HEK293 (cell line): ENCODE measurements around the gene SPACDR.

Source experiments
- CTCF ChIA-PET: fragments of 350-600 bp; formaldehyde crosslinking; extraction: SDS; loops from one replicate; lab custom pipeline; 2021; ENCODE audit warnings: antibody characterized with exemption; lab: Yijun Ruan, JAX
- POLR2A ChIA-PET: fragments of 300-600 bp; formaldehyde crosslinking; extraction: SDS; loops from one replicate; lab custom pipeline; 2020; ENCODE audit warnings: antibody characterized with exemption, inconsistent platforms; lab: Yijun Ruan, JAX
- H3K27ac ChIP-seq: fragments of 200-500 bp; sonication (Bioruptor generic); 2 replicates; pipeline ENCODE4 v1.5.1; 2014; ENCODE audit warnings: low read depth, low read length, control low read depth, inconsistent platforms; ENCODE audit errors: extremely low read depth
- H3K36me3 ChIP-seq, 2 experiments: fragments of 200-500 bp in 1 of 2; sonication (Bioruptor generic) in 1 of 2; 1 replicate in 1 of 2; 2 replicates in 1 of 2; pipeline ENCODE4 v1.5.1; 2014 to 2017; ENCODE audit warnings: inconsistent platforms in 2 of 2, low read length in 2 of 2; ENCODE audit not compliant: control insufficient read depth in 2 of 2, insufficient read depth in 1 of 2
- H3K4me1 ChIP-seq: fragments of 200-500 bp; sonication (Bioruptor generic); 2 replicates; pipeline ENCODE4 v1.5.1; 2014; ENCODE audit warnings: mild to moderate bottlenecking, low read length, inconsistent platforms; ENCODE audit not compliant: control insufficient read depth, insufficient read depth
- H3K4me3 ChIP-seq: 2 replicates; pipeline ENCODE4 v1.5.1; 2011; ENCODE audit warnings: low read depth, mild to moderate bottlenecking, control low read depth, low read length, moderate library complexity
- H3K9me3 ChIP-seq: fragments of 200-500 bp; sonication (Bioruptor generic); 2 replicates; pipeline ENCODE4 v1.5.1; 2014; ENCODE audit warnings: low read depth, low read length, inconsistent platforms; ENCODE audit not compliant: control insufficient read depth, insufficient read depth
- GFI1B ChIP-seq: fragments of 450-650 bp; formaldehyde crosslinking; IDR thresholded peaks from 2 replicates; pipeline ENCODE4 v1.5.1; 2016; ENCODE audit warnings: missing biosample characterization, missing genetic modification characterization
- HOXA7 ChIP-seq: sonication (generic); formaldehyde crosslinking; IDR thresholded peaks from 2 replicates; pipeline ENCODE4 v1.8.1; 2022; ENCODE audit warnings: missing genetic modification reagents, borderline replicate concordance
- INSM2 ChIP-seq: fragments of 450-650 bp; formaldehyde crosslinking; IDR thresholded peaks from 2 replicates; pipeline ENCODE4 v1.5.1; 2016; ENCODE audit warnings: missing biosample characterization, missing genetic modification characterization
- MYNN ChIP-seq: fragments of 450-650 bp; formaldehyde crosslinking; IDR thresholded peaks from 2 replicates; pipeline ENCODE4 v1.5.1; 2016; ENCODE audit warnings: missing biosample characterization, missing genetic modification characterization, borderline replicate concordance
- PRDM1 ChIP-seq: fragments of 450-650 bp; formaldehyde crosslinking; IDR thresholded peaks from 2 replicates; pipeline ENCODE4; 2016; ENCODE audit warnings: missing biosample characterization, missing genetic modification characterization
- SALL2 ChIP-seq: fragments of 450-650 bp; formaldehyde crosslinking; IDR thresholded peaks from 2 replicates; pipeline ENCODE4 v1.5.0; 2017; ENCODE audit warnings: missing biosample characterization, mild to moderate bottlenecking, missing genetic modification characterization, borderline replicate concordance
- SETDB1 ChIP-seq: IDR thresholded peaks from one replicate; pipeline ENCODE4 v1.6.1; 2017; ENCODE audit warnings: mild to moderate bottlenecking, low read length, moderate library complexity, mixed read lengths; ENCODE audit not compliant: insufficient read length
- ZNF140 ChIP-seq: fragments of 450-650 bp; formaldehyde crosslinking; IDR thresholded peaks from 2 replicates; pipeline ENCODE4 v1.5.1; 2016; ENCODE audit warnings: missing biosample characterization, missing genetic modification characterization
- ZNF146 ChIP-seq: fragments of 450-650 bp; formaldehyde crosslinking; IDR thresholded peaks from 2 replicates; pipeline ENCODE4 v1.5.1; 2016; ENCODE audit warnings: missing biosample characterization, missing genetic modification characterization
- ZNF148 ChIP-seq: fragments of 450-650 bp; formaldehyde crosslinking; IDR thresholded peaks from 2 replicates; pipeline ENCODE4 v1.5.0; 2017; ENCODE audit warnings: missing biosample characterization, missing genetic modification characterization, borderline replicate concordance
- ZNF2 ChIP-seq: fragments of 450-650 bp; formaldehyde crosslinking; IDR thresholded peaks from 2 replicates; pipeline ENCODE4 v1.5.1; 2016; ENCODE audit warnings: missing biosample characterization, missing genetic modification characterization
- ZNF391 ChIP-seq: fragments of 450-650 bp; formaldehyde crosslinking; IDR thresholded peaks from 2 replicates; pipeline ENCODE4 v1.5.1; 2016; ENCODE audit warnings: low read depth, missing biosample characterization, missing genetic modification characterization, borderline replicate concordance
- ZNF548 ChIP-seq: fragments of 450-650 bp; formaldehyde crosslinking; IDR thresholded peaks from 2 replicates; pipeline ENCODE4 v1.5.1; 2016; ENCODE audit warnings: missing biosample characterization, missing genetic modification characterization
- ZNF558 ChIP-seq: fragments of 450-650 bp; formaldehyde crosslinking; IDR thresholded peaks from 2 replicates; pipeline ENCODE4 v1.5.1; 2016; ENCODE audit warnings: missing biosample characterization, missing genetic modification characterization
- ZNF600 ChIP-seq: fragments of 450-650 bp; formaldehyde crosslinking; IDR thresholded peaks from 2 replicates; pipeline ENCODE4 v1.5.1; 2016; ENCODE audit warnings: missing biosample characterization, missing genetic modification characterization
- ZNF623 ChIP-seq: fragments of 450-650 bp; formaldehyde crosslinking; IDR thresholded peaks from 2 replicates; pipeline ENCODE4 v1.5.1; 2016; ENCODE audit warnings: missing biosample characterization, missing genetic modification characterization
- ZNF776 ChIP-seq: fragments of 450-650 bp; formaldehyde crosslinking; IDR thresholded peaks from 2 replicates; pipeline ENCODE4 v1.5.0; 2017; ENCODE audit warnings: missing biosample characterization, missing genetic modification characterization, borderline replicate concordance
- ZNF843 ChIP-seq: fragments of 450-650 bp; formaldehyde crosslinking; IDR thresholded peaks from 2 replicates; pipeline ENCODE4 v1.5.1; 2016; ENCODE audit warnings: missing biosample characterization, missing genetic modification characterization
- TF ChIP-seq, protein P1 (sequence below): fragments of 450-650 bp; formaldehyde crosslinking; IDR thresholded peaks from 2 replicates; pipeline ENCODE4 v1.5.1; 2016; ENCODE audit warnings: missing biosample characterization, missing genetic modification characterization
- TF ChIP-seq, protein P2 (sequence below): fragments of 450-650 bp; IDR thresholded peaks from 2 replicates; pipeline ENCODE4 v1.5.1; 2018; ENCODE audit warnings: missing biosample characterization, mild to moderate bottlenecking, missing genetic modification characterization
- TF ChIP-seq, protein P3 (sequence below): fragments of 450-650 bp; formaldehyde crosslinking; IDR thresholded peaks from 2 replicates; pipeline ENCODE4 v1.5.1; 2016; ENCODE audit warnings: missing biosample characterization, missing genetic modification characterization

Gene SPACDR

DNA sequence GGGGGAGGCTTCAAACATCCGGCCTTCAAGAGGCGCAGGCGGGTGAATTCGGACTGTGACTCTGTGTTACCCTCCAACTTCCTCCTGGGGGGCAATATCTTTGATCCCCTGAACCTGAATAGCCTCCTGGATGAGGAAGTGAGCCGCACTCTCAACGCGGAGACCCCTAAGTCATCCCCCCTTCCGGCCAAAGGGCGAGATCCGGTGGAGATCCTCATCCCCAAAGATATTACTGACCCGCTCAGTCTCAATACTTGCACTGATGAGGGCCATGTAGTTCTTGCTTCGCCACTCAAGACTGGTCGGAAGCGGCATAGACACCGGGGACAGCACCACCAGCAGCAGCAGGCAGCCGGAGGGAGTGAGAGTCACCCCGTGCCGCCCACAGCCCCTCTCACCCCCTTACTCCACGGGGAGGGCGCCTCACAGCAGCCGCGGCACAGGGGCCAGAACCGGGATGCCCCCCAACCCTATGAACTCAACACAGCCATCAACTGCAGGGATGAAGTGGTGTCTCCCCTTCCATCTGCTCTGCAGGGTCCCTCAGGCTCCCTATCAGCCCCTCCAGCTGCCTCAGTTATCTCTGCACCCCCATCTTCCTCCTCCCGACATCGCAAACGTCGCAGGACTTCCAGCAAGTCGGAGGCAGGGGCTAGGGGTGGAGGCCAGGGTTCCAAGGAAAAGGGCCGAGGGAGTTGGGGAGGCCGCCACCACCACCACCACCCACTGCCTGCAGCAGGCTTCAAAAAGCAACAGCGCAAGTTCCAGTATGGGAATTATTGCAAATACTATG is 33.4 kb downstream of the SPACDR start:
- POLR2A ChIA-PET: interaction anchor here (0.5 to 3.3 kb wide), 12 partner anchors 15 to 444 kb away, joined by 3 to 39 read pairs (median 7); partner anchors contain the start of genes EPHB4, FBXO24, LAMTOR4 and LRCH4
- CTCF ChIA-PET: no interaction called here
- peak overlapping the region; percentile 83 for H3K4me3 ChIP-seq
- H3K27ac ChIP-seq: peak overlapping the region; percentile 97
- TF ChIP-seq SETDB1: no peak
- no peak for TF ChIP-seq ZNF148 (tag by site-specific recombination)
- TF ChIP-seq ZNF558: no peak
- no peak for TF ChIP-seq ZNF146 (tag by site-specific recombination)
- TF ChIP-seq, protein P1, sequence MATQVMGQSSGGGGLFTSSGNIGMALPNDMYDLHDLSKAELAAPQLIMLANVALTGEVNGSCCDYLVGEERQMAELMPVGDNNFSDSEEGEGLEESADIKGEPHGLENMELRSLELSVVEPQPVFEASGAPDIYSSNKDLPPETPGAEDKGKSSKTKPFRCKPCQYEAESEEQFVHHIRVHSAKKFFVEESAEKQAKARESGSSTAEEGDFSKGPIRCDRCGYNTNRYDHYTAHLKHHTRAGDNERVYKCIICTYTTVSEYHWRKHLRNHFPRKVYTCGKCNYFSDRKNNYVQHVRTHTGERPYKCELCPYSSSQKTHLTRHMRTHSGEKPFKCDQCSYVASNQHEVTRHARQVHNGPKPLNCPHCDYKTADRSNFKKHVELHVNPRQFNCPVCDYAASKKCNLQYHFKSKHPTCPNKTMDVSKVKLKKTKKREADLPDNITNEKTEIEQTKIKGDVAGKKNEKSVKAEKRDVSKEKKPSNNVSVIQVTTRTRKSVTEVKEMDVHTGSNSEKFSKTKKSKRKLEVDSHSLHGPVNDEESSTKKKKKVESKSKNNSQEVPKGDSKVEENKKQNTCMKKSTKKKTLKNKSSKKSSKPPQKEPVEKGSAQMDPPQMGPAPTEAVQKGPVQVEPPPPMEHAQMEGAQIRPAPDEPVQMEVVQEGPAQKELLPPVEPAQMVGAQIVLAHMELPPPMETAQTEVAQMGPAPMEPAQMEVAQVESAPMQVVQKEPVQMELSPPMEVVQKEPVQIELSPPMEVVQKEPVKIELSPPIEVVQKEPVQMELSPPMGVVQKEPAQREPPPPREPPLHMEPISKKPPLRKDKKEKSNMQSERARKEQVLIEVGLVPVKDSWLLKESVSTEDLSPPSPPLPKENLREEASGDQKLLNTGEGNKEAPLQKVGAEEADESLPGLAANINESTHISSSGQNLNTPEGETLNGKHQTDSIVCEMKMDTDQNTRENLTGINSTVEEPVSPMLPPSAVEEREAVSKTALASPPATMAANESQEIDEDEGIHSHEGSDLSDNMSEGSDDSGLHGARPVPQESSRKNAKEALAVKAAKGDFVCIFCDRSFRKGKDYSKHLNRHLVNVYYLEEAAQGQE: peak; percentile 70
- TF ChIP-seq, protein P2, sequence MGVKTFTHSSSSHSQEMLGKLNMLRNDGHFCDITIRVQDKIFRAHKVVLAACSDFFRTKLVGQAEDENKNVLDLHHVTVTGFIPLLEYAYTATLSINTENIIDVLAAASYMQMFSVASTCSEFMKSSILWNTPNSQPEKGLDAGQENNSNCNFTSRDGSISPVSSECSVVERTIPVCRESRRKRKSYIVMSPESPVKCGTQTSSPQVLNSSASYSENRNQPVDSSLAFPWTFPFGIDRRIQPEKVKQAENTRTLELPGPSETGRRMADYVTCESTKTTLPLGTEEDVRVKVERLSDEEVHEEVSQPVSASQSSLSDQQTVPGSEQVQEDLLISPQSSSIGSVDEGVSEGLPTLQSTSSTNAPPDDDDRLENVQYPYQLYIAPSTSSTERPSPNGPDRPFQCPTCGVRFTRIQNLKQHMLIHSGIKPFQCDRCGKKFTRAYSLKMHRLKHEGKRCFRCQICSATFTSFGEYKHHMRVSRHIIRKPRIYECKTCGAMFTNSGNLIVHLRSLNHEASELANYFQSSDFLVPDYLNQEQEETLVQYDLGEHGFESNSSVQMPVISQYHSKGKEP: no peak
- no peak for TF ChIP-seq MYNN
- no peak for TF ChIP-seq ZNF391 (tag by site-specific recombination)
- TF ChIP-seq ZNF600 (tag by site-specific recombination): peak; percentile 10; the same call in 1 of the 2 replicates
- TF ChIP-seq SALL2: no peak
- H3K36me3 ChIP-seq: peaks cover 4 to 48% of the 10 kb centered on the region in 2 experiments; a peak in 2 of 3 replicates
- no peaks in the 10 kb centered on the region for H3K9me3 ChIP-seq
- H3K4me1 ChIP-seq: peaks cover 4% of the 10 kb centered on the region

DNA sequence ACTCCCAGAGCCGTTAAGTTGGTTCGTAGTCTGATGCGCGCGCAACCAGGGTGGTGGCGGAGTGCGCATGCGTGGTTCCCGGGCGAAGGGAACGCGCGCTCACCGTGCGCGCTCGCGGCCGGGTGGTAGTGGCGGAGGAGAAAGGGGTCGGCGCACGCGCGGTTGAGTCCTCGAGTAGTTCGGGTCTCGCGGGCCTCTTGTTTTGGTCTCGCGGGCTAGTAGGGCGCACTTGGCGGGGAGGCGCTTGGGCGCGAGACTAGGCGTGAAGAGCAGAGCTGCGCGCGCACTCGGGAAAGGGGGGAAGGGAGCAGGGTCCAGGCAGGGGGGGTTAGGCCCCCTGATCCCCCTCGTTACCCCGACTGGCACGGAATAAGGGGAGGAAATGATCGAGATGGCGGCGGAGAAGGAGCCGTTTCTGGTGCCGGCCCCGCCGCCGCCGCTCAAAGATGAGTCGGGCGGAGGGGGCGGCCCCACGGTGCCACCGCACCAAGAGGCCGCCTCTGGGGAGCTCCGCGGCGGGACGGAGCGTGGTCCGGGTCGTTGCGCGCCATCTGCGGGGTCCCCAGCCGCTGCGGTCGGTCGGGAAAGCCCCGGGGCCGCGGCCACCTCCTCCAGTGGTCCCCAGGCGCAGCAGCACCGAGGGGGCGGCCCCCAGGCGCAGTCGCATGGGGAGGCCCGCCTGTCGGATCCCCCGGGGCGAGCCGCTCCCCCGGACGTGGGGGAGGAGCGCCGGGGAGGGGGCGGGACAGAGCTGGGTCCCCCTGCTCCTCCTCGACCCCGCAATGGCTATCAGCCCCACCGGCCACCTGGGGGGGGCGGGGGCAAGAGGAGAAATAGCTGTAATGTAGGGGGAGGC is 34.2 kb downstream of the SPACDR start, which contains the start of gene MEPCE:
MEPCE (plus strand) TSS at position 195 of the 856 bp plus-strand sequence; CDS start at position 383, 188 bp downstream.
- H3K4me3 ChIP-seq: peak within 1 kb of the TSS; percentile 83
- H3K4me1 ChIP-seq: peaks cover 4% of the 10 kb centered on the region
- H3K27ac ChIP-seq: peak within 1 kb of the TSS; percentile 97
- CTCF ChIA-PET: interaction anchor here (0.7 to 1.4 kb wide), 3 partner anchors 22 to 297 kb away, joined by 3 to 5 read pairs (median 3); no protein-coding TSS in a partner anchor
- POLR2A ChIA-PET: interaction anchor here (0.5 to 3.3 kb wide), 47 partner anchors 7 to 860 kb away, joined by 3 to 39 read pairs (median 5); partner anchors contain the start of genes AGFG2, AP4M1, EPHB4 and FBXO24
- peaks cover 4 to 45% of the 10 kb centered on the region in 2 experiments; a peak in 2 of 3 replicates for H3K36me3 ChIP-seq
- H3K9me3 ChIP-seq: no peaks in the 10 kb centered on the region
- TF ChIP-seq HOXA7 (no peak), ZNF843 (peak; percentile 8; the same call in 1 of the 2 replicates), ZNF548 (tag by site-specific recombination) (no peak), ZNF623 (tag by site-specific recombination) (no peak), INSM2 (no peak), ZNF2 (no peak), GFI1B (tag by site-specific recombination) (no peak), ZNF600 (tag by site-specific recombination) (no peak; the same call in 1 of the 2 replicates), ZNF140 (tag by site-specific recombination) (no peak), PRDM1 (no peak), ZNF776 (tag by site-specific recombination) (no peak)
- TF ChIP-seq, protein P3, sequence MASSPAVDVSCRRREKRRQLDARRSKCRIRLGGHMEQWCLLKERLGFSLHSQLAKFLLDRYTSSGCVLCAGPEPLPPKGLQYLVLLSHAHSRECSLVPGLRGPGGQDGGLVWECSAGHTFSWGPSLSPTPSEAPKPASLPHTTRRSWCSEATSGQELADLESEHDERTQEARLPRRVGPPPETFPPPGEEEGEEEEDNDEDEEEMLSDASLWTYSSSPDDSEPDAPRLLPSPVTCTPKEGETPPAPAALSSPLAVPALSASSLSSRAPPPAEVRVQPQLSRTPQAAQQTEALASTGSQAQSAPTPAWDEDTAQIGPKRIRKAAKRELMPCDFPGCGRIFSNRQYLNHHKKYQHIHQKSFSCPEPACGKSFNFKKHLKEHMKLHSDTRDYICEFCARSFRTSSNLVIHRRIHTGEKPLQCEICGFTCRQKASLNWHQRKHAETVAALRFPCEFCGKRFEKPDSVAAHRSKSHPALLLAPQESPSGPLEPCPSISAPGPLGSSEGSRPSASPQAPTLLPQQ (tag by site-specific recombination): peak; percentile 46
